GM21447 (cell line): ENCODE measurements around the gene SAMD4A.

Experiments
- ATAC-seq: cut with Tn5 transposase; IDR thresholded peaks from one replicate; pipeline ENCODE4 v1.9.1; 2021; ENCODE audit not compliant: unreplicated experiment

Gene SAMD4A

DNA sequence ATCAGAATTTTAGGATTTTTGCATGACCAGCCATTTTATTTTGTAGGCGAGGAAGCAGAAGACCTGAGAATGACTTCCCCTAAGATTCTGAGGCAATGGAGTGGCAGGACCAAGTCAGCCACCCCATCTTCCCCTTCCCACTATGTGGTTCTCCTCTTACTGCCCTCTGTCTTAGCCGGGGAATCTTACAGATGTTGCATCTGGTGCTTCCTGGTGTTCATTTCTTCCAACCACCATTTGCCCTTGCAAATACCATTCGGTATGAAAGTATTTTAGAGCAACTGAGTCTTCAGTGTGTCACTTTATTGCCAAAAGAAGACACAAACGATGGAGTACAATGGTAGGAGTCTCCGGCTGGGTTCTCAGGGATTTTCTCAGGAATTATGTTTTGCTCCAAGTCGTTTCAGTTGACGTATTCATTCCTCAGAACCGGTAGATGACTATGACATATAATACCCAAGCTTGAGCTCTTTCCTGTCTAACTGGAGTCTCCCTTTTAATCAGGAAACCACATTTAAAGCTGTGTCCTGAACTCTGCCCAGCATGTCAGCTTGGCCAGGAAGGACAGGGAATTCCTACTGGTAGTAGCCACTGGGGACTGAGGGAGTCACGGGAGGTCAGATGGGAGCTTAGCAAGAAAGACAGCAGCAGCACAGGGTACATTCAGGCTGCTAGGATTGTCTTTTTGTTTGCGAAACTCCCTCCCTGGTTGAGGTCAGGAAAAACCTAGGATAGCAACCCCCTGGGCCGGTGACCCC lies 87.0 kb downstream of the SAMD4A start:
- no peak for ATAC-seq

GRCh38 chr14:54654605-54655004 lies 87.7 kb downstream of the SAMD4A start:
- no peak for ATAC-seq

GRCh38 chr14:54658836-54659235 lies 91.9 kb downstream of the SAMD4A start:
- no peak for ATAC-seq

GRCh38 chr14:54659365-54659764 lies 92.4 kb downstream of the SAMD4A start:
- no peak for ATAC-seq

GRCh38 chr14:54660604-54661111 lies 93.7 kb downstream of the SAMD4A start:
- ATAC-seq: no peak

DNA sequence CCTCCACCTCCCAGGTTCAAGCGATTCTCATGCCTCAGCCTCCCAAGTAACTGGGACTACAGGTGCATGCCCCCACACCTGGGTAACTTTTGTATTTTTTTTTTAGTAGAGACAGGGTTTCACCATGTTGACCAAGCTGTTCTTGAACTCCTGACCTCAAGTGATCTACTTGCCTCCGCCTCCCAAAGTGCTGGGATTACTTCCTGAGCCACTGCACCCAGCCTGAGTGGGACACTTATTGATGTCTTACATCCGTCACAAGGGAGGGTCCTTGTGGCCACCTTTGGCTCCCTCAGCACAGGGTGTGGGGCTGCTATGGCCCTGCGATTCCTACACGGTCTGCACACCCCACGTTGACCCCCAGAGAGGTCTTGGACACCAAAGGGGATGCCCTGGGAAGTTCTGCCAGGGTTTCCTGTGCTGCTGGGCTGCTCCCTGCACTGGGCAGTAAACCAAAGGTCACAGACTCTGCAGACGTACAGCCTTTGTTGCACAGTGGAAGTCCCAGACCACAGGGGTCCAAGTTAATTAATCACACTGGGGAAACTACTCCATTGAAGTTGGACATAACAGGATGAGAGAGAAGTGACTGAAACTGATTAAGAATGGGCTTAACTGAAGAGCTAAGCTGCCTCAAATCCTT lies 95.7 kb downstream of the SAMD4A start:
- no peak for ATAC-seq

DNA sequence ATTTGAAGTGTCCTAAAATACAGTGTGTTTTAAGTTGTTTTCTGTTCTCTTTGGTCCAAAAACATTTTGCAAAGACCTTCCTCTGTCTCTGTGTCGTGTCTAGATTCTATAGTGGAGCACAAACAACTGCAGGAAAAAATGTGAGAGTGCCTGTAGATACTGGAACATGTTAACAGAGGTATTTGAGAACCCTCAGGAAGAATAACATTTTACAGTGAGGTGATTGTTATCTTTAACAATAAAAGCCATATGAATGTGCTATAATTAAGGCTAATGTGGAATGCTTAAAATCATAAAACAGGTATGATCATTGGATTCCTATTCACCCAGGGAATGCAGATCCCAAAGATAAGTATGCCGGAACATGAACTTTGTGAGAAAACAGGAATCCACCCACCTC lies 98.0 kb downstream of the SAMD4A start:
- ATAC-seq: no peak

- peak; percentile 63 for ATAC-seq
Observed at GRCh38 chr14:54665946-54666345, 99.0 kb downstream of the SAMD4A start.

DNA sequence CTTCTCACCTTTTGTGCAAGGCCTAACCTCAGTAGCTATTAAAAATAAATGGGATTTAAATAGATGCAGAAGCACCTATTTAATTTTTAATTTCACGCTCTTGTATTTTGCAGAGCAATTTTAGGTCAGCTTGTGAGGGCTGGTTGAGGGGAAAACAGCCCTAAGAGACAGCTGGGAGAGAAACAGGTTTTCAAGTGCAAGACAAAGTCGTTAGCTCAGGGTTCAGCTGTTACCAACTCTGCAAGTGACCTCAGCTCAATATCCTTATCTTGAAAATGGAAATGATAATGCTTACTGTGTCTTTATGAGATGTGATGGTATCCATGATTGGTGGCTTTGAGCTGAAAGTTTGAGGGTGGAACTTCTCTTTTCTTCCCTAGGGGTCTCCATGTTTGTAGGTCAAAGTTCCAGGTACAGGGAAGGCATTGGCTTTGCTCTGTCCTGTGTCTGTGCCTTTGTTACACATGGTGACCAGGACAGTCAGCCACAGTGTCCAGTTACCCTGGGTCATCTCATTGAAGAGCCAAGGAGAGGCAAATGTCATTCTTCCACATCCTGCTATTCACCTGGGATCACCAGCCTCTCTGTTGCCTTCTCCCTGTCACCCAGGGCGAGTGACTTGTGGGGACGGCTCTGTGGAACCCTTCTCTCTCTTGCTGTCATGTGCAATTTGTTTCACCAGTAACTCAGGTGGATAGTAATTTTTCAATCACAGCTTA lies 100.3 kb downstream of the SAMD4A start:
- no peak for ATAC-seq

DNA sequence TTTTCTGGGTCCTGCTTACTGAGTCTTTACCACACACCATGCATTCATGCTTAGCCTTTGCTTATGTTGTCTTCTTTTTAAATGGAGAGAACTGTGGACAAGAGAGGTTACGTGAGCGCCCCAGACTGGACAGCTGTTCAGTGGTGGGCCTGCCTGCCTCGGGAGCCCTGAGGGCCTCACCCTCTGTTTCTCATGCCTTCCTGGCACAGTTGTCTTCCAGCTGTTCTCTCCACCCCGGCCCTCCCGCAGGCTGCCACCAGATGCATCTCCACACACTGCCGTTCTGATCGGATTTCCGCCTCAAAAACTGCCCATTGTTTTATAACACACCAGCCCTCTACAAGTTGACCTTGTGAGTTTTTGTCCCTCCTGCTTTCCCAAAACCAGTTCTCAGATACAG lies 100.8 kb downstream of the SAMD4A start:
- no peak for ATAC-seq

DNA sequence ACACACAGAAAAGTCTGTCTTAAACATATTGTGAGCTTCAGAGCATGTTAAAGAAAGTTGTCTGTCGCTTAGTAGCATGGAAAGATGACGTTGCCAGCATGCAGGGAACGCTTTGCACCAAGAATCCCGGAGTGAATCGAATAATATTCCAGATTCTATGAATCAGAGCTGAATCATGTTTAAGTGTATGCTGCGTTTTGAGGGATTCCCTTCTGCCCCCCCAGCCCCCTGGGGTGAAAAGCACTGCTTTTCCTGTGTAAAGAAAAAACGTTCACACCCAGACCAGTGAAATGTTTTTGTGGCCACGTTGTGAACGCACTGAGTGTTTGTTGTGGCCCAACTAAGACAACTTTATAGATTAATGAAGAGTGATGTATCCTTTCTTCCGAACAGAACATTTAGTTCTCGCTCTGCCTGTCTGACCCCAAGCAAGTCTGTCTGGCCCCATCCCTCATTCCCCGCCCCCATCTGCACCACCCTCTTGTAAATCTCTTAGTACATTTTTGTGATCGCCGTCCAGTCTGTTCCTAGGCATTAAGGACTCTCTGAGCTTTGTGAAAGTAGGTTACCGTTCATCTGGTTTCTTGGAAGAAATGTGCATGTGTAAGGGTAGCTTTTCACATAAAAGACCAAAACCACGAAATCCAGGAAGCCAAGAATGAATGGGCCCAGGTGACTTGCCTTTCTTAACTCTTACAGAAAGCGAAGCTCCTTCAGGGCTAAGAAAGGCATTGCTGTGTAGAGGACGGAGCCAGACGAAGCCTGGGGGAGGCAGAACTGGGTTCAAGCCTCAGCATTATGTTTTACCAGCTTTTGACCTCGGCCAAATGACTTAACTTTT lies 103.0 kb downstream of the SAMD4A start:
- no peak for ATAC-seq

- ATAC-seq: no peak
Observed at GRCh38 chr14:54671537-54671936, 104.6 kb downstream of the SAMD4A start.

DNA sequence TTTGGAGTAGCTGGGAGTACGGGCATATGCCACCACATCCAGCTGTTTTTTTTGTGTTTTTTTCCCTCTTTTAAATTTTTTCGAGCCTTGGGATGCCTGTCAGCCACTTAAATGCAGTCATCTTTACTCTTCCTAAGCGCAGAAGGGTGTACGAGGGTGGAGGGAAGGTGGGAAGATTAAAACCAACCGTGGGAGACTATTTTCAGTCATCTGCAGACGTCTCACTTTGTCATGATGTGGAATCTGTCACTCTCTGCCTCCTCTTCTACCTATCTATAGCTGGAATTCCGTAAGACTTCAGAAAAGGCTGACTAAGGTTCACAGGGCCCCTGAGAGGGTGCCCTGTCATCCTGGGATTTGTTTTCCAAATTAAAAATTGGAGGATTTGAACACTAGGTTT lies 105.3 kb downstream of the SAMD4A start:
- ATAC-seq: no peak

DNA sequence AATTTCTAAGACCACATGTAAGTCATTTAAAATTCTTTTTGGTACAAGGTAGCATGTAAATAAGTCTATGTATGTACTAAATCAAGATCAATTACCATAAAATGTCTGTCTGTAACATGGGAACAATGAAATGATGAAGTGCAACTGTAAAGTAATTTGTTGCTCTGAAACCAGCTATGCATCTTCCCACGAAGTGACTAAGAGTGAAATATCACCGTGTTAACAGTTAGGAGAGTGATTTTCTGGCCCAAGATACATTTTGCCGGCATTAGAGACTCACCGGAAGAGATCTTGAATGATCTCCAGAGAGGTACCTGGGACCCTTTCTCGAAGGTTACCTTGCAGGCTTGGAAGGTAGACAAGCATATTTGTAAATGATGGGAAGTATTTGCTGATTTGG lies 105.8 kb downstream of the SAMD4A start:
- no peak for ATAC-seq

DNA sequence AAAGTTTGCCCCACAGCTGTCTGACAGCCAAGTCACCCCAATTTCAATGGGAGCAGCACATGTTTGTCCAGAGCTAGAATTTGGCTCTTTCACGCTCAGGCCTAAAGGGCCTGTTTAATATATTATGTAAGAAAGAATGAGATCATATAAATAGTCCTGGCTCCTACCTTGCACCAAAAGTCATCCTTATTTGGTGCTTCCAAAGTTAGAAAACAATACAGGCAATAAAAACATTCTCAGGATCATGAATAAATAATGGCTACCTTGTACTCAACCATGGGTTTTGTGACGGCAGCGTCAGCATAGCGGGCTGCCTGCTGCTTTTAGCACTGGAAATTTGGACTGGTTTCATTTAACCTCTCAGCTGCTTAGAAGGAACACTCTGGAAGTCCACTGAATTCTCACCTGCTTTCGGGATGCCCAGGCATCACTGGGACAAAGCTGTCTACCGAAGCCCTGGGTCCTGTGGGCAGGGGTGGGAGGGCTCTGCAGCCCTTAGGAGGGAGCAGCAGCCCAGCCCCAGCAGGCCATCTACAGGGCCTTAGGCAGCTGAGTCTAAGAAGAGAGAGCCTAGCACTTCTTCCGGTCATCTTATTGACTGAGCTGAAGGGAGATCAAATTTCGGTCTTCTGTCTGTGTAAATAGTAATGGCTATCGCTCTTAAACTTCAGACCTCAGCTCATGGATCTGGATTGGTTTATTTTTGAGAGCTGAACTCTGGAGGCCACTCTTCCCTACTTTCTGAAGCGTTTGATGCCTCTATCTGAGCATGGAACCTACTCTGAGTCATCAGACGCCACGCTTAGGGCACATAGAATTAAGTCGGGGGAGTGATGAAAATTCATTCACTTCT lies 106.5 kb downstream of the SAMD4A start:
- ATAC-seq: no peak

DNA sequence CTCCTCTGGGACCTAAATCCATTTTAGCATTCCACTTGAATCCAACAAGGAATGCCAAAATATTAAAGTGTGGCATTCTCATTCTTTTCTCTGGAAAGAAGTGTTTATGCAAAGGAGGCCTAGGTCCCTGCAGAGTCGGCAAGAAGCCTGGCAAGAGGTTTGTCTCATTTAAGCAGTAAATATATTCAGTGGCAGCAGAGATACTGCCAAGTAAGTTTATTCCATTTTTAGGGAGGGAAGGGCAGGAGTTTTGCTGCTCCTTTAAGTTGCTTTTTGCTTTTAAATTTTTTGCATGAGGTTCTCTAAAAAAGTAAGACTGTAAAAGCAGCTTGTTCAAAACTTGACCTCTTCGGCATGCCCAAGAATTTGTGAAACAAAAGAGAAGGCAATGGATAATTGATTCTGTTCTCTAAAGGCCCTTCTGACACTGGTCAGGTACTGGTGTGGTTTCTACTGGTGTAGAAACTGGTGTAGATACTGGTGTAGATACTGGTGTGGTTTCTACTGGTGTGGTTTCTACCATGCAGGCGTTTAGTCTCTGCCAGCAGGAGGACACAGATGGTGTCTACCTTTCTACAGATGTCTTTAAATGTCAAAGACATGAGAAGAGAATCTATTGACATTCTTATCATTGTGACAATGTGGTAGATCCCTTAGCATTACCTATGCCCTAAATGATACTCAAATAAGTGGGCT lies 107.3 kb downstream of the SAMD4A start:
- no peak for ATAC-seq

DNA sequence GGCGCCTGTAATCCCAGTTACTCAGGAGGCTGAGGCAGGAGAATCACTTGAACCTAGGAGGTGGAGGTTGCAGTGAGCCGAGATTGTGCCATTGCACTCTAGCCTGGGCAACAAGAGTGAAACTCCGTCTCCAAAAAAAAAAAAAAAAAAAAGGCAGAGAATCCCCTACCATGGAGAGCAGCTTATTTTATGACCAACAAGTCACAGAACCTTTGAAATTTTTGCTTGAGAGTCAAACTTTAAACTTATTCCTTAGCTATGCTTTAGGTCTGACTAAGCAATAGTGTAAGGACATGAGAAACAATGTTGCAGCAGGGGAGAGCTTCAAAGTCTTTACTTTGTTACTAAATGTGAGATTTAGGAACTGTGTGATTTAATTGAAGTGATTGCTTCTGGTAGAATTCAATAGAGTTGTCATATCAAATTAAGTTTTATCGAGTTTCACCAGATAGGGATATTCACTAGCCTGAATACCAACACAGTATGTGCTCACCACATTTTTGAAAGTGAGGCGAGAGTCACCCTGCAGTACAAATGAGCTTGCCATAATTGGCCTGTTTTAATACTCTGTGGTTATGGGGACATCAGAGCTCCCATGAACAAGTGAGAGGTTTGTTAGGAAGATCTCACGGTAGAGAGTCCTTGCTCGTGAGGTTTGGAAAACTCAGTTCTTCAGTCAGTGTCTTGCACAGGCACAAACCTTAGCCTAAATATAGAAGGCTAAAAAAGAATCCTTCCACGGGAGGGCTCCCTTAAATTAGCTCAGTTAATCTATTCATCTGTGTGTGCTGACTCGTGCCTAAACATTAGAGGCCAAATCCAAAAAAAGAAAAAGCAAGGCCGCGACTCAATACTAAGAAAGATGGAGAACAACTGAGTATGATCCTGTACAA lies 108.6 kb downstream of the SAMD4A start:
- ATAC-seq: no peak
